GM15510 (cell line): ENCODE measurements around the gene LAMC2.

Experiments
- POLR2A ChIP-seq: IDR thresholded peaks from 3 replicates; pipeline ENCODE4 v1.6.1; 2011; ENCODE audit warnings: borderline replicate concordance; ENCODE audit not compliant: insufficient read length; ENCODE audit errors: extremely low read depth

LAMC2 gene

DNA sequence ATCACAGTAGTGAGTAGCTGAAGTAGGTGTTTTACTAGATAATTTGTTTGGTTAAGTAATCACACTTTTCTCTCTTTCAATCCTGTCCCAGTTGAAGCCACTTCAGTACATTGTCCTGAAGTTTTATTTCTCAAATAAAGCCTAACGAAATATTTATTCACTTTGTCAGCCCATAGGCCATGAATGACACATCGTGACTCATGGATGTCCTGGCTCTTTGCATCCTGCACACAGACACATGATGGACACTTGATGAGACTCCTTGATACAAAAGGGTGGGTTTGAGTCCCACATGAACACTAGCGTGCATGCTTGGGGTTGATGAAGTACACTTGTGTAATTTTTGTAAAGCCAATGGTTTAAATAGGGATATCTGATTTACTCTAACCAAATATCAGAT, 22.7 kb upstream of the LAMC2 start:
- no peak for TF ChIP-seq POLR2A

DNA sequence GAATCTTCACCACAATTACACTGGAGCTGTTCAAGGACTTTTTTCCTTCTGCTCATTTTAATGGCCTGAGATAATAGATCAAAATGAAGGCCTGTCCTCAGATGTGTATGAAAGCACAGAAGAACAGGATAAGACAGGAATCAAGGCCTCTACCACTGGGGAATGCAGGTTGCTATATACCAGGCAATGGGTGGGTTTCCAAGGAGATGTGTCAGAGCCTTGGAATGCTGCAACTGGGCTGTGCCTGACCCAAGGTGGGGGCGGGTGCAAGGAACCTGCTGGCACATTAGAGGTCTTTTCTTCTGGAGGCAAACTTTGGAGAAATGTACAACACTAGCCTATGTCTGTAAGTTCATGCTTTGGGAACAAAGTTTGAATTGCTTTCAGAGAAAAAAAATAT, 21.7 kb upstream of the LAMC2 start:
- TF ChIP-seq POLR2A: no peak

DNA sequence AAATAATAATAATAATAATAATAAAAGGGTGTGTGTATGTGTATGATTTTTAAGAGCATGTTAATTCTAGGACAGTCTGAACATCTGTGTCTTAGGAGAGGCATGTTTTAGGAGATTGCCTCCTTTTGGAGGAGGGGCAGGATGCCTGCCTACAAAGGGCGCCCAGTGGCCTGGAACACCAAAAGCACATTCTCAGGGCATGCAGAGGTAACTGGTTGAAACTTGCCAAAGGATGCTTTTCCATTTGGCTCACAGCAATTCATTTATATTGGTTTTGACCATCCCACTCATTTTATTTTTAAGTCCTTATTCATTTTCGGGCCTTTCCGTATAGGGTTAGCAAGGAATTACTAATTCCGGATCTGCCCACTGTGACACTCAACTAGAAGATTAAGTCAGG, 21.1 kb upstream of the LAMC2 start:
- TF ChIP-seq POLR2A: no peak

DNA sequence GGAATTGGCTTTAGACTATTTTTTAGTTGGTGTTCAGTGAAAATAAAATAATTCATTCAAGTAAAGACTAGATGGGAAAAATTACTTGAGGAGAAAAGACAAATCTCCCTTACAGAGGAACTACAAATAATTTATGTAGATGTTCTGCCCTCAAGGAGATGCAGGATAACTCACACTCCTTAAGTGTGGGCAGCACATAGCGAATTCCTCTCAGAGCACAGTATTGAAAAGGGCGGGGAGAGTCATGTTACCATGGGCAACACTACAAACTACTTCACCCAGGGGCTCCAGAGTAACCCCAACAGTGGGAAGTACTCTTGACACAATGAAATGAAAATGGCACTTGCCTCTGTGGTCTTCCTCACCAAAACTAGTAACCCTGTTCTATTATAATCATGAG, 20.6 kb upstream of the LAMC2 start:
- no peak for TF ChIP-seq POLR2A

- TF ChIP-seq POLR2A: no peak
These were observed 19.6 kb upstream of the LAMC2 start for GRCh38 chr1:183166454-183166853.

DNA sequence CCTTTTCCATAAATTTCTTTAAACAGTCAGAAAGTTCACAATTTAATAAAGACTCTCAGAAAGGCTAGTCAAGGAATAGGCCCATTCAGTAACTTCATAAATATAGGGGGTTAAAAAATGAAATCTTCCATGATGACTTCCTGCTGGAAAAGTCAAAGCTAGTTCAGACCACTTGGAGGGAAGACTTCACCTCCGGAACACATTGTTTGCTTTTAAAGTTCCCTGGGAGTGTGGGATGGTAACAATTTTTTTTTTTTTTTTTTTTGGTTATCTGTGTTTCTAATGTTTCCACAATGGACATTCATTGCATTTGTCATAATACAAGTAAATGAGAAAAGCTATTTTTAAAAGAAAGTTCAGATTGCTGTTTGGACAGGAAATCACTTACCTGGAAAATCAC, 18.4 kb upstream of the LAMC2 start:
- TF ChIP-seq POLR2A: no peak

- no peak for TF ChIP-seq POLR2A
These were observed 17.8 kb upstream of the LAMC2 start for GRCh38 chr1:183168308-183168707.

GRCh38 chr1:183173828-183174227, 12.2 kb upstream of the LAMC2 start:
- TF ChIP-seq POLR2A: no peak

- no peak for TF ChIP-seq POLR2A
These were observed 10.4 kb upstream of the LAMC2 start for GRCh38 chr1:183175631-183176030.

- no peak for TF ChIP-seq POLR2A
These were observed 7.5 kb upstream of the LAMC2 start for GRCh38 chr1:183178545-183178944.

GRCh38 chr1:183179033-183179432, 7.0 kb upstream of the LAMC2 start:
- TF ChIP-seq POLR2A: no peak

DNA sequence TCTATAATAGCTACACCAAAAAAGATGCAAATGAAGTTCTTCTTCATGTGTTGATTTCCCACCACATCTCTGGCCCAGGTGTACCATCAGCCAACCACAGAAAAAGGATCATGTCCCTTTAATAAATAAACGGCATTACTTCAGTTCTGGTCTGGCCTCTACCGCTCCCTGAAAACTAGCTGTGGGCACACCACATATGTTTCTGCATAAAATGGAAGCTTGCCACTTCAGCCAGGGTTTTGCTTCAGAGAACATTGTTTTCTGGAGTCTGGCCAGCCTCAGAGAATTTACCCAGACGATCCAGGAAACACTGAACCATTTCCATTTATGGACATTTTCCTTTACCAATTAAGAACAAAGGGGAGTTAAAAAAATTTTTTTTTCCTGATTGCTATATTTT, 5.8 kb upstream of the LAMC2 start:
- no peak for TF ChIP-seq POLR2A

GRCh38 chr1:183180634-183181056, 5.4 kb upstream of the LAMC2 start:
- no peak for TF ChIP-seq POLR2A

DNA sequence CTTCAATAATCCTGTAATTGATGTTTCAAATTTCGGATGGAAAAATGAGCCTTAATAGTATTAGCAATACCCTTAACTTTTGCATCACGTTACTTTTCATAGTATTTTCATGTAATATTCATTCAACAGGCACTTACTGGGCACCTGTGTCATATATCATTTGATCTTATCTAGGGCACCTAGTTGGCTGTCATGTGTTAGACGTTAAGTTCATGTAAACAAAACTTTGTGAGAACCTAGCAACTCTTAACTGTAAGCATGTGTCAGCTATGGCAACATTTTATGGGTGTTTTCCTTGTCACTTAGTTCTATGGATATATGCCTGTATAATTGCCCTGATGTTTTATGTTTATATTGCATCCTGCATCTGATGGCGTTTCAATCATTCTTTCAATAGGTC, 777 bp downstream of the LAMC2 start:
- no peak for TF ChIP-seq POLR2A

DNA sequence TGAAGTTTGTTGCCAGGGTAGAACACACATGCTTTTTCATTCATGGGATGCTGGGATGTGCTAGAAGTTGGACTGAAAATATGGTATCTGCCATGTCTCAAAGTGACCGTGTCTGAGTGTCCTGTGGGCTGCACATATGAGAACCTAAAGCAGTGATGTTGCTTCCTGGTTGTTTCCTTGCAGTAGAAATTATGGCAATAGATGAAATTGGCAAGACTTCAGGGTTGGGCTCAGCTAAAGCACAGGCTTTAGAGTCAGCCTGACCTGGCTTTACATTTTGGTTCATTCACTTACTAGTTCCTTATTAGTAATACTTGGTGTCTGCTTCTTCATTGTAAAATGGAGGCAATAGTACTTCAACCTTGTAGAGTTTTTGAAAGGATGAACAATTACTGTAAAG, 2.2 kb downstream of the LAMC2 start:
- TF ChIP-seq POLR2A: no peak

DNA sequence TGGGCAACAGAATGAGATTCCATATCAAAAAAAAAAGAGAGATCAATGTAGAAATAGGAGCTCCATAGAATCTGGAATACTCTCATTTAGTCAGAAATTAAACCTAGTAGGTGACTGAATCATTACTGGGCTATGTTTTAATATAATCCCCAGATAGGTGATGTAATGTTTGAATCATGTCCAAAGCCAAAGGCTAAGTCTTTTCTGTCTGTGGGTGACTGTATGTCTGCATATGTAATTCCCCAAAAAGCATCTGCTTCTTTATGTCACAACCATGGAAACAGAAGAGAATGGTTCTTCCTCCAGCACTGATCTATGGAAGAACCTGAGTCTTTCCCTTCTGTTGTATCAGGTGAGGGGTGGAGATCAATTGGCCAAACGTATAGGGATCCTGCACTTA, 5.8 kb downstream of the LAMC2 start:
- TF ChIP-seq POLR2A: no peak

- TF ChIP-seq POLR2A: no peak
These were observed 8.0 kb downstream of the LAMC2 start for GRCh38 chr1:183193963-183194525.
